Measurements from ENCODE around the gene RASGRP4. TPM values are rescaled to one million over a fixed set of nuclear protein-coding genes. Genes with fewer than 3 reads are reported as not detected.

RASGRP4 gene
- total RNA-seq, 1 experiment from 2014 or later = 0.15 TPM

DNA sequence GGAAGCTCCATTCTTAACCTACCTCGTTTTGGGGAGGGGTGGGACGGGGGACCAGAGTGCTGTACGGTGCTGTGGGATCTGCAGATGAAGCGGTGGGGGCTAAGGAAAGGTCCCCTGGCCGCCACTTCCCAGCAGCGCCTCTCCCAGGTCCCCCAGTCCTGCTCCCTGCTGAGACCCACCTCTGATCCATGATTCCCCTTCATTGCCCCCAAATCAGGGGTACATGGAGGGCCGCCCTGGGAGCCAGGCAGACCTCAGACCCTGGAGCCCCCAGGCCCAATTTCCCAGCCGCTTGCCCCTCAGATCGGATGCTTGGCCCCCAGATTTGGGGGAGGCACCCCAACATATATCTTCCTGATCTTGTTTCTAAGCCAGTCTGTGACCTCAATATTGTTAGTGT lies 26.9 kb downstream of the RASGRP4 start:
- Histone ChIP-seq H3K9ac (ENCODE audit: low read length) (no peak overlapping the region), H3K27ac (ENCODE audit: low read length) (no peak overlapping the region), H3K9me3 (ENCODE audit: low read length) (no peaks in the 10 kb centered on the region), H3K4me2 (ENCODE audit: low read depth, low read length, poor library complexity, severe bottlenecking) (no peak overlapping the region), H3K4me1 (ENCODE audit: low read length) (peaks cover 6% of the 10 kb centered on the region), H3K36me3 (ENCODE audit: insufficient read depth, low read length) (no peaks in the 10 kb centered on the region), H3K4me3 (ENCODE audit: low read length) (no peak overlapping the region), H4K20me1 (ENCODE audit: insufficient read depth, low read depth, low read length) (no peaks in the 10 kb centered on the region), H2AFZ (ENCODE audit: low read length) (no peak overlapping the region), H3K27me3 (ENCODE audit: low read length) (no peaks in the 10 kb centered on the region), H3K79me2 (ENCODE audit: low read length) (no peaks in the 10 kb centered on the region), H3K9me2 (replicated peaks; ENCODE audit: insufficient read depth, low read length) (no peaks in the 10 kb centered on the region)
- DNase-seq = no peak

DNA sequence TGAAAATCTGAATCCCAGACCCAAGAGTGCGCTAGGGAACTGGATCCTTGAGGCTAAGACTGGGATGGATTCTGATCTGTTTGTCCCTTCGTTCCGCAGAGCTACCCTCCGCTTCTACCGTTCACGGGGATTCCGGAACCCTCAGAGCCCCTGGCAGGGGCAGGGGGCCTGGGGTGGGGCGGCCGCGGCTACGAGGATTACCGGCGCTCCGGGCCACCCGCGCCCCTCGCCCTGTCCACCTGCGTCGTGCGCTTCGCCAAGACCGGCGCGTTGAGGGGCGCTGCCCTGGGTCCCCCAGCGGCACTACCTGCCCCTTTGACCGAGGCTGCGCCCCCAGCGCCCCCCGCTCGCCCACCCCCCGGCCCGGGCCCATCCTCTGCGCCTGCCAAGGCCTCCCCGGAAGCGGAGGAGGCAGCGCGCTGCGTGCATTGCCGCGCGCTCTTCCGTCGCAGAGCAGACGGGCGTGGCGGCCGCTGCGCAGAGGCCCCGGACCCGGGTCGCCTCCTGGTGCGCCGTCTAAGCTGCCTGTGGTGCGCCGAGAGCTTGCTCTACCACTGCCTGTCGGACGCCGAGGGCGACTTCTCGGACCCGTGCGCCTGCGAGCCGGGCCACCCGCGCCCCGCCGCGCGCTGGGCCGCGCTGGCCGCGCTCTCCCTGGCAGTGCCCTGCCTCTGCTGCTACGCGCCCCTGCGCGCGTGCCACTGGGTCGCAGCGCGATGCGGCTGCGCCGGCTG lies 30.5 kb downstream of the RASGRP4 start:
- no peak overlapping the region for H3K4me2 ChIP-seq (ENCODE audit: low read depth, low read length, poor library complexity, severe bottlenecking)
- no peaks in the 10 kb centered on the region for H3K27me3 ChIP-seq (ENCODE audit: low read length)
- H3K4me3 ChIP-seq (ENCODE audit: low read length) = no peak overlapping the region

DNA sequence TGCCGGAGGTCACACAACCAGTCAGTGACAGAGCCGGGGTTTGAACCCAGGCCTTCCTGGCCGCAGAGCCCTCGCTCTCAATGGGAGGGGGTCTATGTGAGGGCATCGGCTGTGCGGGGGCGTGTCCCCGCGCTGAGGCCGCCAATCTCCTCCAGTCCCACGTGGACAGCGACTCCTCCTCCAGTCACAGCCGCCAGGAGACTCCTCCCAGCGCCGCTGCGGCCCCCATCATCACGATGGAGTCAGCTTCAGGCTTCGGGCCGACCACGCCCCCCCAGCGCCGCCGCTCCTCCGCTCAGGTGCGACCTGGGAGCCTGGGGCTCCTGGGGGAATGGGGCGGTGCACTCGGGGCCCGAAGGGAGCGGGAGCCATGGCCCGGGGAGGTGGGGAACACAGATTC lies 31.5 kb downstream of the RASGRP4 start:
- Histone ChIP-seq H3K79me2 (ENCODE audit: low read length) (no peaks in the 10 kb centered on the region), H2AFZ (ENCODE audit: low read length) (no peak overlapping the region), H3K27me3 (ENCODE audit: low read length) (no peaks in the 10 kb centered on the region), H3K9me2 (replicated peaks; ENCODE audit: insufficient read depth, low read length) (no peaks in the 10 kb centered on the region), H3K4me1 (ENCODE audit: low read length) (no peaks in the 10 kb centered on the region), H4K20me1 (ENCODE audit: insufficient read depth, low read depth, low read length) (no peaks in the 10 kb centered on the region), H3K9ac (ENCODE audit: low read length) (no peak overlapping the region), H3K4me2 (ENCODE audit: low read depth, low read length, poor library complexity, severe bottlenecking) (no peak overlapping the region), H3K9me3 (ENCODE audit: low read length) (no peaks in the 10 kb centered on the region), H3K36me3 (ENCODE audit: insufficient read depth, low read length) (no peaks in the 10 kb centered on the region), H3K4me3 (ENCODE audit: low read length) (no peak overlapping the region), H3K27ac (ENCODE audit: low read length) (no peak overlapping the region)
- DNase-seq = no peak

More for the DNA sequence above, 30.5 kb downstream of the RASGRP4 start:
- Histone ChIP-seq H2AFZ (ENCODE audit: low read length) (no peak overlapping the region), H3K9me2 (replicated peaks; ENCODE audit: insufficient read depth, low read length) (no peaks in the 10 kb centered on the region), H4K20me1 (ENCODE audit: insufficient read depth, low read depth, low read length) (no peaks in the 10 kb centered on the region), H3K9ac (ENCODE audit: low read length) (no peak overlapping the region), H3K9me3 (ENCODE audit: low read length) (no peaks in the 10 kb centered on the region), H3K36me3 (ENCODE audit: insufficient read depth, low read length) (no peaks in the 10 kb centered on the region), H3K4me1 (ENCODE audit: low read length) (no peaks in the 10 kb centered on the region), H3K79me2 (ENCODE audit: low read length) (no peaks in the 10 kb centered on the region), H3K27ac (ENCODE audit: low read length) (no peak overlapping the region)
- DNase-seq = no peak

DNA sequence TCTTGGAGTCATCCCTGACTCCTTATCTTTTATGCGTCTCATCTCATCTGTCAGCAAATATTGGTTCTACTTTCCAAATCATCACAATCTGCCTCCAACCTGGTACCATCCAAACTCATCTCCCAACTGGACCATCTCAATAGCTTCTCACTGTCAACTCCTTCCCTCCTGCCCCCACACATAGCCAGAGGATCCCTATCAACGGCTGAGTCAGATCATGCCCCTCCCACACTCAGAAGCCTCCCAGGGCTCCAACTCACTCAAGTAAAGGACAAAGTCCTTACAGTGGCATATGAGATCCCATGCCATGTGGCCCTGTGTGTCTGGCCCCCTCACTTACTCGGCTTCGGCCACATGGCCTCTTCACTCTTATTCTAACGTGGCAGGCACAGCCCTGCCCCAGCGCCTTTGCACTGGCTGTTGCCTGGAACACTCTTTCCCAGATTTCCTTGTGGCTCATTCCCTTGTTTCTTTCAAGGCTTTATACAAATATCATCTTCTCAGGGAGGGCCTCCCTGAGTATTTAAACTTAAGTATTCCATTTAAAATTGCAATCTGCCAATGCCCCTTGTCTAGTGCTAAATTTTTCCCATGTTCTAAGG lies 33.2 kb downstream of the RASGRP4 start:
- Histone ChIP-seq H3K4me1 (ENCODE audit: low read length) (peaks cover 4% of the 10 kb centered on the region), H3K9me3 (ENCODE audit: low read length) (no peaks in the 10 kb centered on the region), H2AFZ (ENCODE audit: low read length) (no peak overlapping the region), H4K20me1 (ENCODE audit: insufficient read depth, low read depth, low read length) (no peaks in the 10 kb centered on the region), H3K27me3 (ENCODE audit: low read length) (no peaks in the 10 kb centered on the region), H3K4me3 (ENCODE audit: low read length) (no peak overlapping the region), H3K36me3 (ENCODE audit: insufficient read depth, low read length) (no peaks in the 10 kb centered on the region), H3K9ac (ENCODE audit: low read length) (no peak overlapping the region), H3K9me2 (replicated peaks; ENCODE audit: insufficient read depth, low read length) (no peaks in the 10 kb centered on the region), H3K27ac (ENCODE audit: low read length) (no peak overlapping the region), H3K79me2 (ENCODE audit: low read length) (no peaks in the 10 kb centered on the region), H3K4me2 (ENCODE audit: low read depth, low read length, poor library complexity, severe bottlenecking) (no peak overlapping the region)
- no peak for DNase-seq

DNA sequence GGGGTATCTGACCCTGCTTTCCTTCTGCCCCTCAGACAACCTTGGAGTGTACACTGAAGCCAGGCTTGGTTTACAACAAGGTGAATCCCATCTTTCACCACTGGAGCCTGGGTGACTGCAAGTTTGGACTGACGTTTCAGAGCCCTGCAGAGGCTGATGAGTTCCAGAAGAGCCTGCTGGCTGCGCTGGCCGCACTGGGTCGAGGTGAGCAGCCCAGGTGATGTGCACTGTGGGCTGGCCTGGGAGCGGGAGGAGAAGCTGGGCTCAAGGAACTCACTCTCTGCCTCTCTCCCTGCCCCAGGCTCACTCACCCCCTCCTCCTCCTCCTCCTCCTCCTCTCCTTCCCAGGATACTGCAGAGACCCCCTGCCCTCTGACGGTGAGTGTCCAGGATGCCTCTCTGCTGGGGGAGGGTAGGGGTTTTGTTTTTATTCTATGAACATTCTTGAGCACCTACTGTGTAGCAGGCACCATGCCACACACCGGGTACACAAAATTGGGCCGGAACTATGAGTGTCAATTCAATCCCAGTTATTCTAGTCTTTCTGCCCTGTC lies 34.0 kb downstream of the RASGRP4 start:
- H4K20me1 ChIP-seq (ENCODE audit: insufficient read depth, low read depth, low read length) = no peaks in the 10 kb centered on the region
- no peak overlapping the region for H2AFZ ChIP-seq (ENCODE audit: low read length)
- no peak overlapping the region for H3K9ac ChIP-seq (ENCODE audit: low read length)
- H3K4me1 ChIP-seq (ENCODE audit: low read length) = peaks cover 11% of the 10 kb centered on the region
- no peak overlapping the region for H3K27ac ChIP-seq (ENCODE audit: low read length)
- H3K79me2 ChIP-seq (ENCODE audit: low read length) = no peaks in the 10 kb centered on the region
- H3K9me3 ChIP-seq (ENCODE audit: low read length) = no peaks in the 10 kb centered on the region
- H3K27me3 ChIP-seq (ENCODE audit: low read length) = no peaks in the 10 kb centered on the region
- no peak overlapping the region for H3K4me2 ChIP-seq (ENCODE audit: low read depth, low read length, poor library complexity, severe bottlenecking)
- DNase-seq = no peak
- no peaks in the 10 kb centered on the region for H3K36me3 ChIP-seq (ENCODE audit: insufficient read depth, low read length)
- no peak overlapping the region for H3K4me3 ChIP-seq (ENCODE audit: low read length)
- H3K9me2 ChIP-seq (replicated peaks; ENCODE audit: insufficient read depth, low read length) = no peaks in the 10 kb centered on the region

DNA sequence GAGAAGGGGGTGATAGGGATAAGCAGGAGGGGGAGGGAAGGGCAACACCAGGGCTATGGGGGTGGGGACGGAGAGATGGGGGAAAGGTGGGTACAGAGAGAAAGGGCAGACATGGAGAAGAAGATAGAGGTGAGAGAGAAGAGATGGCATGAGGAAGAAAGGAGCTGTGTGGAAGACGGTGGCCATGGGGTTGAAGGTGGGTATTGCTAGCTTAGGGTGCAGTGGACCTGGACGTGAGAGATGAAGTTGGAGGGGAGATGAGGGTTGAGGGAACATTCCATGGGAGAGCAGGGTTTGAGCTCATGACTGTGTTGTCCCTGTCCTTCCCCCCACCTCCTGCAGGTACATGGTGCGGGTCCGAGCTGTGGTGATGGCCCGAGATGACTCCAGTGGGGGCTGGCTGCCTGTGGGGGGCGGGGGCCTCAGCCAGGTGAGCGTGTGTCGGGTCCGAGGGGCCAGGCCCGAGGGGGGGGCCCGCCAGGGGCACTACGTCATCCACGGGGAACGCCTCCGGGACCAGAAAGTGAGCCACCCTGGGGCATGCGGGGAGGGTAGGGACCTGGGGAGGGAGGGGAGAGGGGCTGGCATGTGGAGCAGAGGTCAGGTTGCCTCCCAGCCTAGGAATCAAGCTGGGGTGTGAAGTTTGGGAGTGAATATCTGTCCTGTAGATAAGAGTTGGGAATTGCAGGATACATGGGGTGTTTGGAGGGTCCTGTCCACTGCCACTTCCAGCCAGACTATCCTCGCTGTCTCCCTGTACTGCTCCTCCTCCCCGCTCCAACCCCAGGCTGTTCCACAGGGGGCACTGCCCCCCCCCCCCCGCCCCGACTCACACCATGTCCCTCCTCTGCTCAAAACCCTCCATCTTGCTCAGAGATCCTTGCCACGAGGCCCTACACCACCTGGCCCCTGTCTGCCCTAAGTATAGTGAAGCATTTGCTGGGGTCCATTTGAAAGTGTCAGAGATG lies 35.8 kb downstream of the RASGRP4 start:
- H3K36me3 ChIP-seq (ENCODE audit: insufficient read depth, low read length) = no peaks in the 10 kb centered on the region
- H3K4me3 ChIP-seq (ENCODE audit: low read length) = no peak overlapping the region
- no peak overlapping the region for H3K9ac ChIP-seq (ENCODE audit: low read length)
- no peak overlapping the region for H3K27ac ChIP-seq (ENCODE audit: low read length)
- H2AFZ ChIP-seq (ENCODE audit: low read length) = no peak overlapping the region
- H3K4me2 ChIP-seq (ENCODE audit: low read depth, low read length, poor library complexity, severe bottlenecking) = no peak overlapping the region
- no peaks in the 10 kb centered on the region for H4K20me1 ChIP-seq (ENCODE audit: insufficient read depth, low read depth, low read length)
- H3K4me1 ChIP-seq (ENCODE audit: low read length) = peaks cover 11% of the 10 kb centered on the region
- no peak for DNase-seq
- no peaks in the 10 kb centered on the region for H3K9me2 ChIP-seq (replicated peaks; ENCODE audit: insufficient read depth, low read length)
- H3K79me2 ChIP-seq (ENCODE audit: low read length) = no peaks in the 10 kb centered on the region
- H3K27me3 ChIP-seq (ENCODE audit: low read length) = no peaks in the 10 kb centered on the region
- no peaks in the 10 kb centered on the region for H3K9me3 ChIP-seq (ENCODE audit: low read length)

DNA sequence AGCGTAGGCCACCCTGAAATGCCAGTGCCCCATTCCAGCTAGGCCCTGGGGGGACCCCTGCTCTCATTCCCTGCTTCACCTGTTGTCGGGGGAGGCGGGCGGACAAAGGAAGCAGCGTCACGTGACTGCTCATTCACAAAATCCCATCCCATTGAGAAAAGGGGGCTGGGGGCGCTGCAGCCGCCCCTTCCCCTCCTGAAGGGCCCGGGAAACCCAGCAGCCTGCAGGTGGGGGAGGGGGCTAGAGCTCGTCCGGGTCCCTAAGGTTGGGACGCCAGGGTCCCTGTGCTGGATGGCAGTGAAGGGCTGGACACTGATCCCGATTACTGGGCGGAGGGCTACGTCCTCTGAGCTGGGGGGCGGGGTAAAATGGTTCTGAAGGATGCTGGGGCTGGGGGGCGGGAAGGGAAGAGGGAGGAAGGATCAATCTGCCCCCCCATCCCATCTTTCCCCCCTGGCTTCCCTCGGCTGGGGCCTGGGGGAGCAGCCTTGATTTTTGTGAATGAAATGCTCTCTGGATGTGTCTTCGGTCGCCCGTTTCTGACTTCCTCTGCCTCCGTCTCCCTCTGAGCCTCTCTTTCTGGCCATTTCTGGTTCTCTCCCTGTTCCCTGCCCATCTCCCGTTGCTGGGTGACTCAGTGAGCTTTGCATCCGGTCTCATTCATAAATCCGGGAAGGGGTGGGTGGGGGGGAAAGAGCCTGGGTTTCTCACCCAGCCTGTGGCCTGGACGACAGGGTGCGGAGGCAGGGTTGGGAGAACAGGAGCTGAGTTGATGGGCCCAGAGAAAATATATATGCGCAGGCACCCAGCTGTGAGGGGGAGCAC lies 36.7 kb downstream of the RASGRP4 start:
- no peak for DNase-seq
- H3K9ac ChIP-seq (ENCODE audit: low read length) = no peak overlapping the region
- no peak overlapping the region for H3K27ac ChIP-seq (ENCODE audit: low read length)
- peaks cover 11% of the 10 kb centered on the region for H3K4me1 ChIP-seq (ENCODE audit: low read length)
- H3K4me2 ChIP-seq (ENCODE audit: low read depth, low read length, poor library complexity, severe bottlenecking) = no peak overlapping the region
- no peak overlapping the region for H2AFZ ChIP-seq (ENCODE audit: low read length)
- H3K9me2 ChIP-seq (replicated peaks; ENCODE audit: insufficient read depth, low read length) = no peaks in the 10 kb centered on the region
- H4K20me1 ChIP-seq (ENCODE audit: insufficient read depth, low read depth, low read length) = no peaks in the 10 kb centered on the region
- no peaks in the 10 kb centered on the region for H3K27me3 ChIP-seq (ENCODE audit: low read length)
- no peaks in the 10 kb centered on the region for H3K36me3 ChIP-seq (ENCODE audit: insufficient read depth, low read length)
- no peak overlapping the region for H3K4me3 ChIP-seq (ENCODE audit: low read length)
- H3K79me2 ChIP-seq (ENCODE audit: low read length) = no peaks in the 10 kb centered on the region
- no peaks in the 10 kb centered on the region for H3K9me3 ChIP-seq (ENCODE audit: low read length)

Data from Karpas-422 (cell line).